Measurements from ENCODE around the gene ZNRF1. TPM values are rescaled to one million over a fixed set of nuclear protein-coding genes. Genes with fewer than 3 reads are reported as not detected.

Gene ZNRF1
- total RNA-seq, 1 experiment from 2014 or later = 52.3 TPM

DNA sequence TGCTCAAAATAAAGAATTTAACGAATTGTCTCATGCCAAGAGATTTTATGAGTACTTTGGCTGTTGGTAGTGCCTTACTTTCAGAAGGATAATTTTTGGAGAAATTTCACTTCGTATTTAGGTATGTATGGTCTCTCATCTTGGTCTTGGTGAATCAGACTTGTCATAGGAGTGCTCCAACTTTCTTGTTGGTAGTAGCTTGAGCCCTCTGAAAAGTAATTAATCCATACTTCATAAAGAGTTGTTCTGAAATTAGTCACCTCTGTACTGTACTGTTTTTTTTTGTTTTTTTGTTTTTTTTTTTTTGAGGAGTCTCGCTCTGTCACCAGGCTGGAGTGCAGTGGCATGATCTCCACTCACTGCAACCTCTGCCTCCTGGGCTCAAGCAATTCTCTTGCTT is 11.6 kb downstream of the ZNRF1 start:
- in situ Hi-C loops (cut with HindIII; ENCODE audit: low pct_unique_long_range_greater_than_20kb, low sequenced_read_pairs) = no loop called here
- no peaks in the 10 kb centered on the region for H3K9me3 ChIP-seq (ENCODE audit: control insufficient read depth, insufficient read depth, low read depth, low read length)
- peaks cover 30% of the 10 kb centered on the region for H3K4me1 ChIP-seq (ENCODE audit: control insufficient read depth, insufficient read depth, low read length)
- no peak overlapping the region for H3K4me3 ChIP-seq (ENCODE audit: low read depth in 2 of 2, low read length in 2 of 2)
- DNase-seq (ENCODE audit: low read depth, low spot score) (no peak), ATAC-seq (no peak)
- H3K27me3 ChIP-seq (ENCODE audit: control insufficient read depth, insufficient read depth, low read length) = no peaks in the 10 kb centered on the region
- TF ChIP-seq SIN3A (IDR thresholded peaks at IDR 0.05; ENCODE audit: borderline replicate concordance, insufficient read depth, low read depth, low read length) = no peak
- TF ChIP-seq TCF7L2 (IDR thresholded peaks at IDR 0.05; ENCODE audit: low read depth, low read length) = no peak
- TF ChIP-seq, protein P1, sequence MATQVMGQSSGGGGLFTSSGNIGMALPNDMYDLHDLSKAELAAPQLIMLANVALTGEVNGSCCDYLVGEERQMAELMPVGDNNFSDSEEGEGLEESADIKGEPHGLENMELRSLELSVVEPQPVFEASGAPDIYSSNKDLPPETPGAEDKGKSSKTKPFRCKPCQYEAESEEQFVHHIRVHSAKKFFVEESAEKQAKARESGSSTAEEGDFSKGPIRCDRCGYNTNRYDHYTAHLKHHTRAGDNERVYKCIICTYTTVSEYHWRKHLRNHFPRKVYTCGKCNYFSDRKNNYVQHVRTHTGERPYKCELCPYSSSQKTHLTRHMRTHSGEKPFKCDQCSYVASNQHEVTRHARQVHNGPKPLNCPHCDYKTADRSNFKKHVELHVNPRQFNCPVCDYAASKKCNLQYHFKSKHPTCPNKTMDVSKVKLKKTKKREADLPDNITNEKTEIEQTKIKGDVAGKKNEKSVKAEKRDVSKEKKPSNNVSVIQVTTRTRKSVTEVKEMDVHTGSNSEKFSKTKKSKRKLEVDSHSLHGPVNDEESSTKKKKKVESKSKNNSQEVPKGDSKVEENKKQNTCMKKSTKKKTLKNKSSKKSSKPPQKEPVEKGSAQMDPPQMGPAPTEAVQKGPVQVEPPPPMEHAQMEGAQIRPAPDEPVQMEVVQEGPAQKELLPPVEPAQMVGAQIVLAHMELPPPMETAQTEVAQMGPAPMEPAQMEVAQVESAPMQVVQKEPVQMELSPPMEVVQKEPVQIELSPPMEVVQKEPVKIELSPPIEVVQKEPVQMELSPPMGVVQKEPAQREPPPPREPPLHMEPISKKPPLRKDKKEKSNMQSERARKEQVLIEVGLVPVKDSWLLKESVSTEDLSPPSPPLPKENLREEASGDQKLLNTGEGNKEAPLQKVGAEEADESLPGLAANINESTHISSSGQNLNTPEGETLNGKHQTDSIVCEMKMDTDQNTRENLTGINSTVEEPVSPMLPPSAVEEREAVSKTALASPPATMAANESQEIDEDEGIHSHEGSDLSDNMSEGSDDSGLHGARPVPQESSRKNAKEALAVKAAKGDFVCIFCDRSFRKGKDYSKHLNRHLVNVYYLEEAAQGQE (IDR thresholded peaks at IDR 0.05; ENCODE audit: insufficient read depth in 1 of 2, low read depth in 2 of 2, low read length in 1 of 2) = no peak
- TF ChIP-seq POLR2AphosphoS5 (IDR thresholded peaks at IDR 0.05; ENCODE audit: low read depth, low read length) = no peak
- TF ChIP-seq, protein P2, sequence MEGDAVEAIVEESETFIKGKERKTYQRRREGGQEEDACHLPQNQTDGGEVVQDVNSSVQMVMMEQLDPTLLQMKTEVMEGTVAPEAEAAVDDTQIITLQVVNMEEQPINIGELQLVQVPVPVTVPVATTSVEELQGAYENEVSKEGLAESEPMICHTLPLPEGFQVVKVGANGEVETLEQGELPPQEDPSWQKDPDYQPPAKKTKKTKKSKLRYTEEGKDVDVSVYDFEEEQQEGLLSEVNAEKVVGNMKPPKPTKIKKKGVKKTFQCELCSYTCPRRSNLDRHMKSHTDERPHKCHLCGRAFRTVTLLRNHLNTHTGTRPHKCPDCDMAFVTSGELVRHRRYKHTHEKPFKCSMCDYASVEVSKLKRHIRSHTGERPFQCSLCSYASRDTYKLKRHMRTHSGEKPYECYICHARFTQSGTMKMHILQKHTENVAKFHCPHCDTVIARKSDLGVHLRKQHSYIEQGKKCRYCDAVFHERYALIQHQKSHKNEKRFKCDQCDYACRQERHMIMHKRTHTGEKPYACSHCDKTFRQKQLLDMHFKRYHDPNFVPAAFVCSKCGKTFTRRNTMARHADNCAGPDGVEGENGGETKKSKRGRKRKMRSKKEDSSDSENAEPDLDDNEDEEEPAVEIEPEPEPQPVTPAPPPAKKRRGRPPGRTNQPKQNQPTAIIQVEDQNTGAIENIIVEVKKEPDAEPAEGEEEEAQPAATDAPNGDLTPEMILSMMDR (IDR thresholded peaks at IDR 0.05) = no peak
- ChIA-PET CTCF (interaction anchor here (0.6 kb wide), 1 partner anchor 68 kb away, joined by 9 read pairs; no protein-coding TSS in a partner anchor), POLR2A (interaction anchor here (0.6 kb wide), 1 partner anchor 313 kb away, joined by 7 read pairs; no protein-coding TSS in a partner anchor)
- no peaks in the 10 kb centered on the region for H3K36me3 ChIP-seq (ENCODE audit: control insufficient read depth, insufficient read depth, low read length)
- no TSS peak for BruUV-seq (replicated peaks)
- H3K27ac ChIP-seq (ENCODE audit: low read length) = peak overlapping the region; percentile 51; the same call in 1 of the 2 replicates
- intact Hi-C loops (cut with micrococcal nuclease; ENCODE audit: unreplicated experiment) = no loop called here

DNA sequence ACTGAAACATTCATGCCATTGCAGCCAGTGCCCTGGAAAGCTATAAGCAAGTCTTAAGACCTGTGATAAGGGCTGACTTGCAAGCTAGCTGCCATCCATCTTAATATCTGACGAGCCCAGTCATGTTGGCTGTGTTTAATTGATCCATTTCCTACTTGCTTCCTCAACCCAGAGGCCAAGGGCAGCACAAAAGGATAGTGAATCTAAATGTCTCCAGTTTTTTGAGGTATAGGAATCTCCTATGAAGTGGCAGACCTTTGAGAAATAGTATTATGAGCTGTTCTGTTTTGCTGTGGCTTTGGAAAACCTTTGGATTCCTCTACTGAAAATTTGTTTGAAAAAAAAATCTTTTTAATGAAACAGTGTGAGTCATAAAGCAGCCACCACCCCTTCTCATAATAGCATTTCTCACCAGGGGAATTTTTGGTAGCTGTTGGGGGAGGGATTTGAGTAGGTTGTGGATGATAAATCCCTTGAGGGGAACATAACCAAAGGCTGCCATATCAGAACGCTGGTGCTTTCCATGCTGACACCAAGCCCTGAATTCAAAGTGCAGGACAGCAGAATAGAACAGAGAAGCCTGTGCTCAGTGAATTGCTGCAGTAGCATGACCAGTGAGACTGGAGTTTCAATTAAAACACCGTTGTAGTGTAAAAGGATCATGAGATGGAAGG is 12.9 kb downstream of the ZNRF1 start:
- intact Hi-C loops (cut with micrococcal nuclease; ENCODE audit: unreplicated experiment) = no loop called here
- Histone ChIP-seq H3K36me3 (ENCODE audit: control insufficient read depth, insufficient read depth, low read length) (no peaks in the 10 kb centered on the region), H3K4me3 (ENCODE audit: low read depth in 2 of 2, low read length in 2 of 2) (peak overlapping the region; percentile 9 to 12; a peak in 3 of 4 replicates), H3K27ac (ENCODE audit: low read length) (peak overlapping the region; percentile 88), H3K27me3 (ENCODE audit: control insufficient read depth, insufficient read depth, low read length) (no peaks in the 10 kb centered on the region), H3K9me3 (ENCODE audit: control insufficient read depth, insufficient read depth, low read depth, low read length) (no peaks in the 10 kb centered on the region), H3K4me1 (ENCODE audit: control insufficient read depth, insufficient read depth, low read length) (peaks cover 31% of the 10 kb centered on the region)
- TF ChIP-seq POLR2AphosphoS5 (IDR thresholded peaks at IDR 0.05; ENCODE audit: low read depth, low read length) (no peak), SIN3A (IDR thresholded peaks at IDR 0.05; ENCODE audit: borderline replicate concordance, insufficient read depth, low read depth, low read length) (no peak)
- CTCF ChIA-PET = interaction anchor here (0.7 kb wide), 1 partner anchor 99 kb away, joined by 3 read pairs; no protein-coding TSS in a partner anchor
- in situ Hi-C loops (cut with HindIII; ENCODE audit: low pct_unique_long_range_greater_than_20kb, low sequenced_read_pairs) = no loop called here
- DNase-seq (ENCODE audit: low read depth, low spot score) (no peak), ATAC-seq (peak; percentile 75)
- BruUV-seq (replicated peaks) = no TSS peak
- POLR2A ChIA-PET = no interaction called here
